Measurements from ENCODE around the gene CARMIL1.
"Not testable (repeated sequence)": the region's sequence is repeated elsewhere in the genome, so short reads cannot be mapped to it uniquely, and the experiment has no call there.

Gene CARMIL1

GRCh38 chr6:25570578-25570977 is 291.4 kb downstream of the CARMIL1 start:
- DNase-seq (ENCODE audit: low read depth in 2 of 2) = no peak

GRCh38 chr6:25576919-25577318 is 297.7 kb downstream of the CARMIL1 start:
- DNase-seq (ENCODE audit: low read depth in 2 of 2) = no peak

- DNase-seq (ENCODE audit: low read depth in 2 of 2) = no peak
These were observed 299.4 kb downstream of the CARMIL1 start for GRCh38 chr6:25578538-25578937.

- no peak for DNase-seq (ENCODE audit: low read depth in 2 of 2)
These were observed 300.3 kb downstream of the CARMIL1 start for GRCh38 chr6:25579391-25579883.

- no peak for DNase-seq (ENCODE audit: low read depth in 2 of 2)
These were observed 300.8 kb downstream of the CARMIL1 start for GRCh38 chr6:25579902-25580495.

- no peak for DNase-seq (ENCODE audit: low read depth in 2 of 2)
These were observed 302.9 kb downstream of the CARMIL1 start for GRCh38 chr6:25582101-25582500.

- DNase-seq (ENCODE audit: low read depth in 2 of 2) = no peak
These were observed 303.9 kb downstream of the CARMIL1 start for GRCh38 chr6:25583099-25583498.

- no peak for DNase-seq (ENCODE audit: low read depth in 2 of 2)
These were observed 304.7 kb downstream of the CARMIL1 start for GRCh38 chr6:25583906-25584305.

GRCh38 chr6:25585225-25585624 is 306.1 kb downstream of the CARMIL1 start:
- no peak for DNase-seq (ENCODE audit: low read depth in 2 of 2)

GRCh38 chr6:25586119-25586518 is 306.9 kb downstream of the CARMIL1 start:
- DNase-seq (ENCODE audit: low read depth in 2 of 2) = not testable (repeated sequence)

- DNase-seq (ENCODE audit: low read depth in 2 of 2) = no peak
These were observed 307.8 kb downstream of the CARMIL1 start for GRCh38 chr6:25586927-25587326.

- DNase-seq (ENCODE audit: low read depth in 2 of 2) = no peak
These were observed 311.8 kb downstream of the CARMIL1 start for GRCh38 chr6:25590986-25591385.

- DNase-seq (ENCODE audit: low read depth in 2 of 2) = no peak
These were observed 318.0 kb downstream of the CARMIL1 start for GRCh38 chr6:25596928-25597818.

- no peak for DNase-seq (ENCODE audit: low read depth in 2 of 2)
These were observed 320.4 kb downstream of the CARMIL1 start for GRCh38 chr6:25599516-25600085.

- DNase-seq (ENCODE audit: low read depth in 2 of 2) = peak; percentile 10 to 14
These were observed 322.9 kb downstream of the CARMIL1 start for GRCh38 chr6:25601800-25602673.

- DNase-seq (ENCODE audit: low read depth in 2 of 2) = no peak
These were observed 323.5 kb downstream of the CARMIL1 start for GRCh38 chr6:25602674-25602982.

- no peak for DNase-seq (ENCODE audit: low read depth in 2 of 2)
These were observed 324.1 kb downstream of the CARMIL1 start for GRCh38 chr6:25603251-25603650.

- DNase-seq (ENCODE audit: low read depth in 2 of 2) = no peak
These were observed 327.0 kb downstream of the CARMIL1 start for GRCh38 chr6:25606151-25606550.

- no peak for DNase-seq (ENCODE audit: low read depth in 2 of 2)
These were observed 329.5 kb downstream of the CARMIL1 start for GRCh38 chr6:25608558-25609174.

GRCh38 chr6:25612666-25613065 is 333.5 kb downstream of the CARMIL1 start:
- DNase-seq (ENCODE audit: low read depth in 2 of 2) = no peak

- no peak for DNase-seq (ENCODE audit: low read depth in 2 of 2)
These were observed 334.2 kb downstream of the CARMIL1 start for GRCh38 chr6:25613415-25613814.
